Measurements from ENCODE around the gene CLDN6. TPM values are rescaled to one million over a fixed set of nuclear protein-coding genes. Genes with fewer than 3 reads are reported as not detected.

Gene CLDN6
- total and polyA plus RNA-seq, 2 of the 13 experiments (the other 11 are each of a cell fraction or from before 2014, with no cell fraction given) = 5.9 to 7.6 TPM

DNA sequence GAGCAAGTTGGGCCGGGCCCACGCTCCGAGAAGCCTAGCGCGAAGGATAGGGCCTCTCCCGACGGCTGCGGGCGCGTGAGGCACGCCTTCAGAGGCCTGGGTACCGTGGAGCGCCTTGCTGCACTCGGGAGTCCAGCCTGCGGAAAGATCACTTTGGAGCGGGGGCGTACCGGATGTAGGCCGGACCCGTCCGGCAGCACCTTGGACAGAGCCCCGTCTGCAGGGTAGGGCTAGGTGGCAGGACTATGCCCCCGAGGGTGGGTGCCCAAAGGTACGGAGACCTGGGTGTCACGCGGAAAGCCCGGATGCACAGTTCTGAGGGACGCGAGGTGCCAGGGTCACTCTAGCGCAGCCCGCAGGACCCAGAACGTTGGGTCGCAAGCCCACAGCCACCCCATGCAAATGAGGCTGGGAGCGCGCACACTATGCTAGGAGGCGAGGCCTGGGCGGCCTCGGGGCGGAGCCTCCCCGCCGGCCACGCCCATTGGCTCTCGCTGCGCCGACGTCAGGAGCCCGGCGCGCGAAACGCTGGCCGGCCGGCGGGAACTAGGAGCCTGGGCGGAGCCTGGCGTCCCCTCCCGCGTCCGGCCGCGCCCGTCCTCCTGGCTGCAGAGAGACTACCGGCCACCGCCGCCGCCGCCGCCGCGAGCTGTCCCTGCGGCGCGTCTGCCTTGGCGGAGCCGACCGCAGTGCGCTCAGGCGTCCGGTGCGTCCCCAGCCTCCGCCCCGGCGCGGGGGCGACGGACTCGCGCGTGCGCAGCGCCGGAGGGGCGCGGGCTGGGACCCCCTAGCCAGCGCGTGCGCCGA lies 49.0 kb downstream of the CLDN6 start, which contains the start of gene PAQR4 (continued):
- TF ChIP-seq HMG20A (CRISPR knock-in tag; IDR thresholded peaks at IDR 0.05; ENCODE audit: borderline replicate concordance) (0 out of 2 replicates have a peak, but pooled peaks have one; percentile 29), GZF1 (CRISPR knock-in tag; IDR thresholded peaks at IDR 0.05) (peak; percentile 93), NFKBIZ (CRISPR knock-in tag; IDR thresholded peaks at IDR 0.05) (peak; percentile 97), U2AF2 (IDR thresholded peaks at IDR 0.05; ENCODE audit: low read depth, low read length) (no peak), ZNF747 (CRISPR knock-in tag; IDR thresholded peaks at IDR 0.05; ENCODE audit: borderline replicate concordance) (peak; percentile 98), SRSF9 (IDR thresholded peaks at IDR 0.05; ENCODE audit: borderline replicate concordance, insufficient read depth, low read depth, low read length, poor library complexity, severe bottlenecking) (no peak), SRY (CRISPR knock-in tag; IDR thresholded peaks at IDR 0.05) (peak; percentile 99), FOXC1 (CRISPR knock-in tag; IDR thresholded peaks at IDR 0.05; ENCODE audit: borderline replicate concordance) (peak; percentile 89; the same call in 1 of the 2 replicates), HIVEP1 (CRISPR knock-in tag; IDR thresholded peaks at IDR 0.05) (peak; percentile 91), KLF12 (CRISPR knock-in tag; IDR thresholded peaks at IDR 0.05; ENCODE audit: borderline replicate concordance) (peak; percentile 75; the same call in 1 of the 2 replicates), KDM3A (CRISPR knock-in tag; IDR thresholded peaks at IDR 0.05; ENCODE audit: low read depth) (no peak; the same call in 1 of the 2 replicates), ZSCAN29 (CRISPR knock-in tag; conservative IDR thresholded peaks at IDR 0.05) (peak; percentile 91; the same call in 1 of the 2 replicates), STAT5B (CRISPR knock-in tag; IDR thresholded peaks at IDR 0.05) (peak; percentile 95), TSC22D2 (CRISPR knock-in tag; IDR thresholded peaks at IDR 0.05; ENCODE audit: borderline replicate concordance) (peak; percentile 99), KDM1A (CRISPR knock-in tag; IDR thresholded peaks at IDR 0.05) (0 out of 2 replicates have a peak, but pooled peaks have one; percentile 17), ZNF652 (CRISPR knock-in tag; IDR thresholded peaks at IDR 0.05; ENCODE audit: borderline replicate concordance, low read depth) (peak; percentile 32; the same call in 1 of the 2 replicates), ONECUT2 (CRISPR knock-in tag; IDR thresholded peaks at IDR 0.05) (no peak)
- TF ChIP-seq, protein P1, sequence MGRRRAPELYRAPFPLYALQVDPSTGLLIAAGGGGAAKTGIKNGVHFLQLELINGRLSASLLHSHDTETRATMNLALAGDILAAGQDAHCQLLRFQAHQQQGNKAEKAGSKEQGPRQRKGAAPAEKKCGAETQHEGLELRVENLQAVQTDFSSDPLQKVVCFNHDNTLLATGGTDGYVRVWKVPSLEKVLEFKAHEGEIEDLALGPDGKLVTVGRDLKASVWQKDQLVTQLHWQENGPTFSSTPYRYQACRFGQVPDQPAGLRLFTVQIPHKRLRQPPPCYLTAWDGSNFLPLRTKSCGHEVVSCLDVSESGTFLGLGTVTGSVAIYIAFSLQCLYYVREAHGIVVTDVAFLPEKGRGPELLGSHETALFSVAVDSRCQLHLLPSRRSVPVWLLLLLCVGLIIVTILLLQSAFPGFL (CRISPR knock-in tag; IDR thresholded peaks at IDR 0.05) = no peak; the same call in 1 of the 2 replicates
- TF ChIP-seq, protein P2, sequence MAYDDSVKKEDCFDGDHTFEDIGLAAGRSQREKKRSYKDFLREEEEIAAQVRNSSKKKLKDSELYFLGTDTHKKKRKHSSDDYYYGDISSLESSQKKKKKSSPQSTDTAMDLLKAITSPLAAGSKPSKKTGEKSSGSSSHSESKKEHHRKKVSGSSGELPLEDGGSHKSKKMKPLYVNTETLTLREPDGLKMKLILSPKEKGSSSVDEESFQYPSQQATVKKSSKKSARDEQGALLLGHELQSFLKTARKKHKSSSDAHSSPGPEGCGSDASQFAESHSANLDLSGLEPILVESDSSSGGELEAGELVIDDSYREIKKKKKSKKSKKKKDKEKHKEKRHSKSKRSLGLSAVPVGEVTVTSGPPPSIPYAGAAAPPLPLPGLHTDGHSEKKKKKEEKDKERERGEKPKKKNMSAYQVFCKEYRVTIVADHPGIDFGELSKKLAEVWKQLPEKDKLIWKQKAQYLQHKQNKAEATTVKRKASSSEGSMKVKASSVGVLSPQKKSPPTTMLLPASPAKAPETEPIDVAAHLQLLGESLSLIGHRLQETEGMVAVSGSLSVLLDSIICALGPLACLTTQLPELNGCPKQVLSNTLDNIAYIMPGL (CRISPR knock-in tag; IDR thresholded peaks at IDR 0.05; ENCODE audit: borderline replicate concordance in 1 of 2, low read depth in 1 of 2) = peak; percentile 73 to 79
- TF ChIP-seq, protein P3, sequence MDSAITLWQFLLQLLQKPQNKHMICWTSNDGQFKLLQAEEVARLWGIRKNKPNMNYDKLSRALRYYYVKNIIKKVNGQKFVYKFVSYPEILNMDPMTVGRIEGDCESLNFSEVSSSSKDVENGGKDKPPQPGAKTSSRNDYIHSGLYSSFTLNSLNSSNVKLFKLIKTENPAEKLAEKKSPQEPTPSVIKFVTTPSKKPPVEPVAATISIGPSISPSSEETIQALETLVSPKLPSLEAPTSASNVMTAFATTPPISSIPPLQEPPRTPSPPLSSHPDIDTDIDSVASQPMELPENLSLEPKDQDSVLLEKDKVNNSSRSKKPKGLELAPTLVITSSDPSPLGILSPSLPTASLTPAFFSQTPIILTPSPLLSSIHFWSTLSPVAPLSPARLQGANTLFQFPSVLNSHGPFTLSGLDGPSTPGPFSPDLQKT (CRISPR knock-in tag; IDR thresholded peaks at IDR 0.05; ENCODE audit: borderline replicate concordance) = peak; percentile 18; the same call in 1 of the 2 replicates
- TF ChIP-seq, protein P4, sequence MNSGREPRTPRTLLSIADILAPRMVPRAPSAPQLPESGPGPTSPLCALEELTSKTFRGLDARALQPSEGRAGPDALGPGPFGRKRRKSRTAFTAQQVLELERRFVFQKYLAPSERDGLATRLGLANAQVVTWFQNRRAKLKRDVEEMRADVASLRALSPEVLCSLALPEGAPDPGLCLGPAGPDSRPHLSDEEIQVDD (CRISPR knock-in tag; IDR thresholded peaks at IDR 0.05; ENCODE audit: borderline replicate concordance) = 0 out of 2 replicates have a peak, but pooled peaks have one; percentile 56
- TF ChIP-seq, protein P5, sequence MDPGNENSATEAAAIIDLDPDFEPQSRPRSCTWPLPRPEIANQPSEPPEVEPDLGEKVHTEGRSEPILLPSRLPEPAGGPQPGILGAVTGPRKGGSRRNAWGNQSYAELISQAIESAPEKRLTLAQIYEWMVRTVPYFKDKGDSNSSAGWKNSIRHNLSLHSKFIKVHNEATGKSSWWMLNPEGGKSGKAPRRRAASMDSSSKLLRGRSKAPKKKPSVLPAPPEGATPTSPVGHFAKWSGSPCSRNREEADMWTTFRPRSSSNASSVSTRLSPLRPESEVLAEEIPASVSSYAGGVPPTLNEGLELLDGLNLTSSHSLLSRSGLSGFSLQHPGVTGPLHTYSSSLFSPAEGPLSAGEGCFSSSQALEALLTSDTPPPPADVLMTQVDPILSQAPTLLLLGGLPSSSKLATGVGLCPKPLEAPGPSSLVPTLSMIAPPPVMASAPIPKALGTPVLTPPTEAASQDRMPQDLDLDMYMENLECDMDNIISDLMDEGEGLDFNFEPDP (CRISPR knock-in tag; conservative IDR thresholded peaks at IDR 0.05) = 0 out of 2 replicates have a peak, but pooled peaks have one; percentile 95
